Keratinocyte (primary cell): Measurements from ENCODE around the gene CMIP. TPM values are rescaled to one million over a fixed set of nuclear protein-coding genes. Genes with fewer than 3 reads are reported as not detected.

Experiments used
- DNase-seq: peaks from one replicate; pipeline ENCODE4 v3.0.0-alpha.2; 2011; ENCODE audit warnings: low read depth, missing footprints, low spot score
- FAIRE-seq: peaks from 2 replicates; lab custom pipeline; 2011; peaks lifted over from hg19 to GRCh38; lab: Jason Lieb, UNC
- H2AFZ ChIP-seq: 2 replicates; pipeline ENCODE4 v1.6.0; 2012; ENCODE audit warnings: low read length, control low read depth, inconsistent platforms; ENCODE audit not compliant: control insufficient read depth
- H3K27ac ChIP-seq: 2 replicates; pipeline ENCODE4 v1.5.1; 2011; ENCODE audit warnings: low read length; ENCODE audit not compliant: control insufficient read depth, insufficient read depth
- H3K27me3 ChIP-seq: 3 replicates; pipeline ENCODE4 v1.6.0; 2011; ENCODE audit warnings: low read length; ENCODE audit not compliant: control insufficient read depth, insufficient read depth; ENCODE audit errors: extremely low read depth
- H3K36me3 ChIP-seq, 2 experiments: 2 replicates in 1 of 2; 3 replicates in 1 of 2; pipeline ENCODE4 v1.5.1; 2011; ENCODE audit warnings: low read length in 2 of 2, mild to moderate bottlenecking in 1 of 2; ENCODE audit not compliant: control insufficient read depth in 2 of 2, insufficient read depth in 2 of 2; ENCODE audit errors: extremely low read depth in 1 of 2
- H3K4me1 ChIP-seq: 3 replicates; pipeline ENCODE4 v1.5.1; 2011; ENCODE audit warnings: low read length; ENCODE audit not compliant: control insufficient read depth, insufficient read depth; ENCODE audit errors: extremely low read depth
- H3K4me2 ChIP-seq: 3 replicates; pipeline ENCODE4 v1.6.0; 2011; ENCODE audit warnings: low read depth, low read length; ENCODE audit not compliant: control insufficient read depth, insufficient read depth; ENCODE audit errors: extremely low read depth
- H3K4me3 ChIP-seq, 3 experiments: fragments of 200-600 bp in 1 of 3; sonication (generic) in 1 of 3; 2 replicates in 2 of 3; 3 replicates in 1 of 3; pipeline ENCODE4 v1.5.1; 2011 to 2016; ENCODE audit warnings: low read length in 3 of 3, mild to moderate bottlenecking in 3 of 3, control low read depth in 2 of 3, inconsistent platforms in 1 of 3, low read depth in 1 of 3, mixed read lengths in 1 of 3, mixed run types in 1 of 3, moderate library complexity in 1 of 3; ENCODE audit not compliant: control insufficient read depth in 2 of 3, insufficient read depth in 2 of 3; ENCODE audit errors: extremely low read depth in 1 of 3
- H3K79me2 ChIP-seq: 2 replicates; pipeline ENCODE4 v1.6.0; 2012; ENCODE audit warnings: low read length; ENCODE audit not compliant: control insufficient read depth, insufficient read depth
- H3K9ac ChIP-seq: 3 replicates; pipeline ENCODE4 v1.6.0; 2011; ENCODE audit warnings: low read length; ENCODE audit not compliant: control insufficient read depth, insufficient read depth; ENCODE audit errors: extremely low read depth
- H3K9me1 ChIP-seq: 3 replicates; pipeline ENCODE4 v1.6.0; 2011; ENCODE audit warnings: low read length; ENCODE audit not compliant: control insufficient read depth, insufficient read depth; ENCODE audit errors: extremely low read depth
- H3K9me3 ChIP-seq: 2 replicates; pipeline ENCODE4 v1.5.1; 2012; ENCODE audit warnings: low read depth, low read length; ENCODE audit not compliant: control insufficient read depth
- H4K20me1 ChIP-seq: 3 replicates; pipeline ENCODE4 v1.6.0; 2011; ENCODE audit warnings: low read length; ENCODE audit not compliant: control insufficient read depth, insufficient read depth; ENCODE audit errors: extremely low read depth
- CTCF ChIP-seq, 3 experiments: IDR thresholded peaks in 1 of 3; conservative IDR thresholded peaks in 1 of 3; optimal IDR thresholded peaks in 1 of 3; 2 replicates in 2 of 3; 3 replicates in 1 of 3; pipeline versions ENCODE3 to v1.5.1; 2011; ENCODE audit warnings: low read length in 3 of 3, mild to moderate bottlenecking in 3 of 3, moderate library complexity in 2 of 3, control low read depth in 1 of 3, inconsistent platforms in 1 of 3; ENCODE audit not compliant: insufficient read depth in 2 of 3; ENCODE audit errors: extremely low read depth in 1 of 3
- EZH2 ChIP-seq: IDR thresholded peaks from one replicate; pipeline ENCODE4 v1.6.1; 2012; ENCODE audit warnings: inconsistent platforms, mild to moderate bottlenecking, low read length, moderate library complexity
- dilution Hi-C: fragments of 300-500 bp; cut with MboI; formaldehyde crosslinking; loops from one replicate; pipeline ENCODE4 v1.7.0; 2020; ENCODE audit warnings: low sequenced_read_pairs; ENCODE audit not compliant: extremely low pct_ligation_motif_present
- polyA plus RNA-seq, 5 experiments: library from polyadenylated mRNA; depleted of rRNA in 3 of 5; stranded (reverse) in 3 of 5; stranded (forward) in 1 of 5; unstranded in 1 of 5; fragments of >200 nt; gene quantifications; 1 replicate in 1 of 5; 2 replicates in 3 of 5; 3 replicates in 1 of 5; pipeline versions ENCODE4 v1.2.1 to v1.2.3, GENCODE V29; 2011 to 2012; ENCODE audit warnings: missing spikeins in 2 of 5, low read depth in 1 of 5, low replicate concordance in 1 of 5

Gene CMIP
- polyA plus RNA-seq, 1 donor (not counting 4 experiments of a cell fraction or from before 2014, with no cell fraction given): 5.0 TPM

GRCh38 chr16:81556715-81557284, 112.2 kb downstream of the CMIP start:
- Histone ChIP-seq H3K9me1 (peaks cover 16% of the 10 kb centered on the region), H3K79me2 (peaks cover 96% of the 10 kb centered on the region), H3K4me3 (no peak overlapping the region), H3K36me3 (peaks cover 5 to 9% of the 10 kb centered on the region in 2 experiments), H3K4me2 (no peak overlapping the region), H3K27ac (no peak overlapping the region), H2AFZ (no peak overlapping the region), H3K9me3 (no peaks in the 10 kb centered on the region), H3K9ac (no peak overlapping the region), H3K27me3 (no peaks in the 10 kb centered on the region), H3K4me1 (peaks cover 51% of the 10 kb centered on the region), H4K20me1 (peaks cover 15% of the 10 kb centered on the region)
- FAIRE-seq (no peak), DNase-seq (no peak)
- TF ChIP-seq EZH2: no peak
- no peak for TF ChIP-seq CTCF (optimal IDR thresholded peaks at IDR 0.05 in 1 of 3, IDR thresholded peaks at IDR 0.05 in 1 of 3, conservative IDR thresholded peaks at IDR 0.05 in 1 of 3; ENCODE audit: extremely low read depth in 1 of 3, insufficient read depth in 2 of 3, low read length in 3 of 3)
- dilution Hi-C loops: no loop called here

- H3K9ac ChIP-seq: no peak overlapping the region
- H3K27ac ChIP-seq: no peak overlapping the region
These were observed 113.5 kb downstream of the CMIP start for GRCh38 chr16:81558077-81558443.

More at GRCh38 chr16:81558077-81558443, 113.5 kb downstream of the CMIP start:
- no peak overlapping the region for H2AFZ ChIP-seq
- no peak for TF ChIP-seq EZH2
- no peak for TF ChIP-seq CTCF (optimal IDR thresholded peaks at IDR 0.05 in 1 of 3, IDR thresholded peaks at IDR 0.05 in 1 of 3, conservative IDR thresholded peaks at IDR 0.05 in 1 of 3; ENCODE audit: extremely low read depth in 1 of 3, insufficient read depth in 2 of 3, low read length in 3 of 3)
- H3K36me3 ChIP-seq: peaks cover 5 to 9% of the 10 kb centered on the region in 2 experiments
- H3K4me1 ChIP-seq: peaks cover 39% of the 10 kb centered on the region
- no peak for FAIRE-seq
- H3K9me3 ChIP-seq: no peaks in the 10 kb centered on the region
- H3K79me2 ChIP-seq: peaks cover 95% of the 10 kb centered on the region
- peaks cover 17% of the 10 kb centered on the region for H3K9me1 ChIP-seq
- peaks cover 19% of the 10 kb centered on the region for H4K20me1 ChIP-seq
- H3K4me2 ChIP-seq: no peak overlapping the region
- no peaks in the 10 kb centered on the region for H3K27me3 ChIP-seq
- H3K4me3 ChIP-seq: no peak overlapping the region
- no peak for DNase-seq
- dilution Hi-C loops: no loop called here
